Esophagus (tissue), 2 donors: Measurements from ENCODE around the gene PIGK. TPM values are rescaled to one million over a fixed set of nuclear protein-coding genes. Genes with fewer than 3 reads are reported as not detected.
"Not testable (repeated sequence)": the region's sequence is repeated elsewhere in the genome, so short reads cannot be mapped to it uniquely, and the experiment has no call there.

ENCODE experiments used
- H3K27ac ChIP-seq, 2 donors: one replicate each; pipeline ENCODE4 v1.5.1; 2013; ENCODE audit warnings: low read depth in 2 of 2, mild to moderate bottlenecking in 2 of 2, inconsistent platforms in 1 of 2, low read length in 1 of 2, moderate library complexity in 1 of 2
- H3K27me3 ChIP-seq, 2 donors: one replicate each; pipeline ENCODE4 v1.6.1; 2013; ENCODE audit warnings: low read length in 2 of 2, control low read depth in 1 of 2, mild to moderate bottlenecking in 1 of 2; ENCODE audit not compliant: insufficient read depth in 2 of 2, control insufficient read depth in 1 of 2
- H3K36me3 ChIP-seq, 2 donors: one replicate each; pipeline ENCODE4 v1.6.1; 2013; ENCODE audit warnings: low read length in 1 of 2; ENCODE audit not compliant: control insufficient read depth in 2 of 2, insufficient read depth in 2 of 2
- H3K4me1 ChIP-seq, 2 donors: one replicate each; pipeline ENCODE4 v1.6.1; 2013; ENCODE audit warnings: low read length in 1 of 2; ENCODE audit not compliant: control insufficient read depth in 2 of 2, insufficient read depth in 2 of 2
- H3K4me3 ChIP-seq, 2 donors: one replicate each; pipeline ENCODE4 v1.5.1; 2013; ENCODE audit warnings: low read length in 2 of 2, mild to moderate bottlenecking in 2 of 2, low read depth in 1 of 2, moderate library complexity in 1 of 2
- H3K9me3 ChIP-seq, 2 donors: one replicate each; pipeline ENCODE4 v1.6.1; 2013; ENCODE audit warnings: mild to moderate bottlenecking in 2 of 2, low read depth in 1 of 2, low read length in 1 of 2, moderate library complexity in 1 of 2; ENCODE audit not compliant: control insufficient read depth in 2 of 2, insufficient read depth in 1 of 2
- WGBS, 2 donors: extraction: QIAGEN DNeasy Blood & Tissue Kit; methylation state at CpG; one replicate each; pipeline ENCODE4 v1.1.7; 2013; 5-methylcytosine and 5-hydroxymethylcytosine counted together
- polyA plus RNA-seq, 2 donors: library from polyadenylated mRNA; stranded (reverse); fragments of 200-250 nt; gene quantifications; one replicate each; pipeline ENCODE4 v1.2.3, GENCODE V29; 2013
- donor health status: healthy with polysubstance abuse.
- donor health status: Bipolar disorder and iron deficiency.

Gene PIGK
- polyA plus RNA-seq, 2 donors: 2.5 to 5.8 TPM

- Histone ChIP-seq H3K27ac (no peak overlapping the region), H3K4me3 (no peak overlapping the region), H3K27me3 (no peaks in the 10 kb centered on the region), H3K4me1 (no peaks in the 10 kb centered on the region), H3K36me3 (no peaks in the 10 kb centered on the region), H3K9me3 (no peaks in the 10 kb centered on the region)
- WGBS, 2 donors: 94 to 96% methylated on average over 2 of the region's 2 CpGs
These were observed 18.4 kb downstream of the PIGK start for GRCh38 chr1:77200806-77201205.

DNA sequence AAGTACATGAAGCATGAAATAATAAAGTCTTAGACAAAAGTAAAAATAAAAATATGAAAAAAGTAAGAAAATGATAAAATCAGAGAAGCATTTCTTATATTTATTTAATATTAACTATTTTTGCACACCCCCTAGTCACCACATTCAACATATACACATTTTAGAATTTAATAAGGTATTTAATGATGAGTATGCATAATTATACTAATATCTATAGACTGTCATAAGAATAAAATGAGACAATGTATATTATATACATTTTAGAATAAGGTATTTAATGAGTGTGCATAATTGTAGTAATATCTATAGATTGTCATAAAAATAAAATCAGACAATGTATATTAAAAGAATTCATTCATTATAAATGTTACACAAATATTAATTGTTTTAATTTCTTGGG is 18.9 kb downstream of the PIGK start:
- Histone ChIP-seq H3K4me1 (no peaks in the 10 kb centered on the region), H3K27me3 (no peaks in the 10 kb centered on the region)

GRCh38 chr1:77197351-77197750 is 21.9 kb downstream of the PIGK start:
- no peak overlapping the region for H3K27ac ChIP-seq
- no peaks in the 10 kb centered on the region for H3K27me3 ChIP-seq
- no peaks in the 10 kb centered on the region for H3K9me3 ChIP-seq
- no peaks in the 10 kb centered on the region for H3K4me1 ChIP-seq
- peaks cover 0 to 5% of the 10 kb centered on the region in 2 donors for H3K36me3 ChIP-seq
- H3K4me3 ChIP-seq: no peak overlapping the region
- WGBS, 2 donors: 96 to 98% methylated on average over 3 of the region's 3 CpGs

More for the DNA sequence above, 18.9 kb downstream of the PIGK start:
- H3K9me3 ChIP-seq: no peaks in the 10 kb centered on the region
- H3K4me3 ChIP-seq: no peak overlapping the region
- no peaks in the 10 kb centered on the region for H3K36me3 ChIP-seq
- no peak overlapping the region for H3K27ac ChIP-seq

DNA sequence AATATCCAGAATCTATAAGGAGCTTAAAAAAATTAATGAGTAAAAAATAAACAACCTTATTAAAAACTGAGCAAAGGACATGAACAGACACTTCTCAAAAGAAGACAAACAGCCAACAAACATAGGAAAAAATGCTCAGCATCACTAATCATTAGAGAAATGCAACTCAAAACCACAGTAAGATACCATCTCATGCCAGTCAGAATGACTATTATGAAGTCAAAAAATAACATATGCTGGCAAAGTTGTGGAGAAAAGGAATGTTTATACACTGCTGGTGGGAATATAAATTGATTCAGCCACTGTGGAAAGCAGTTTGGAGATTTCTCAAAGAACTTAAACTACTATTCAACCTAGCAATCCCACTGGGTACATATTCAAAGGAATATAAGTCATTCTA is 25.3 kb downstream of the PIGK start:
- no peaks in the 10 kb centered on the region for H3K9me3 ChIP-seq
- no peak overlapping the region for H3K4me3 ChIP-seq
- no peak overlapping the region for H3K27ac ChIP-seq
- no peaks in the 10 kb centered on the region for H3K27me3 ChIP-seq
- peaks cover 0 to 5% of the 10 kb centered on the region in 2 donors for H3K36me3 ChIP-seq
- H3K4me1 ChIP-seq: no peaks in the 10 kb centered on the region

DNA sequence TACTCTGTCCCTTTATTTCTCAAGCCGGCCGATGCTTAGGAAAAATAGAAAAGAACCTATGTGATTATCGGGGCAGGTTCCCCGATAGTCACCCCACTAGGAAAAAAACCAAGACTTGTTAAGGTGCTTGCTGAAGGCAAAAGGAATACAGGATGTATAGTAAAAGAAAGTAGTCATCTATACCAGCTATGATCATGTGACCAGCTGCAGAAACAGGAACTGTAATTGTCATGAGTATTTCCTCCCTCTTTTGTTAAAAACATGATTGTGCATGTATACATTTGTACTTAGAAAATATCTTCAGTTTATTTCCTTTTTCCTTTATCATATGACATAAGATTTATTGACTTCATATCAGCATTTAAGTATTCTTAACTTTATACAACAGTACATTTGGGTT is 30.5 kb downstream of the PIGK start:
- H3K27ac ChIP-seq: no peak overlapping the region
- H3K4me1 ChIP-seq: no peaks in the 10 kb centered on the region
- 97 to 100% methylated on average over 4 of the region's 4 CpGs for WGBS, 2 donors
- no peaks in the 10 kb centered on the region for H3K27me3 ChIP-seq
- H3K4me3 ChIP-seq: no peak overlapping the region
- H3K9me3 ChIP-seq: no peaks in the 10 kb centered on the region
- no peaks in the 10 kb centered on the region for H3K36me3 ChIP-seq

GRCh38 chr1:77186907-77187306 is 32.3 kb downstream of the PIGK start:
- not testable (repeated sequence) for H3K27ac ChIP-seq, H3K9me3 ChIP-seq, H3K27me3 ChIP-seq, H3K4me3 ChIP-seq, H3K36me3 ChIP-seq, H3K4me1 ChIP-seq
- 95% methylated on average over 4 of the region's 4 CpGs for WGBS, 2 donors

DNA sequence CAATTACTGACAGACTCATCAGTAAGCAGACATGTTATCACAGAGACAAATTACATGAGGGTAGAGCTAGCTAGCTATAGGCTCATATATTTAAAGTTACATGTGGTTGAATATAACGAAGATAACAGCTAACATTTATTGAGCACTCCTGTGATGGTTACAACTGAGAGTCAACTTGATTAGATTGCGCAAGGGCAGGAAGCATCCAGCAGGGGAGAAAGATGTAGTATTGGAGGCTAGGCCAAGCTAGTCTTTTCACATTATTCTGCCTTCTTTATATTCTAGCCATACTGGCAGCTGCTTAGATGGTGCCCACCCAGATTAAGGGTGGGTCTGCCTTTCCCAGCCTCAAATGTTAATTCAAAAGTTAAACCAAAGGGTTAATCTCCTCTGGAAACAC is 37.1 kb downstream of the PIGK start:
- H3K27ac ChIP-seq: no peak overlapping the region
- H3K4me1 ChIP-seq: no peaks in the 10 kb centered on the region
- peaks cover 0 to 1% of the 10 kb centered on the region in 2 donors for H3K9me3 ChIP-seq
- no peaks in the 10 kb centered on the region for H3K36me3 ChIP-seq
- no peak overlapping the region for H3K4me3 ChIP-seq
- no peaks in the 10 kb centered on the region for H3K27me3 ChIP-seq
- WGBS, 2 donors: 97 to 98% methylated on average over 2 of the region's 2 CpGs

- no peaks in the 10 kb centered on the region for H3K36me3 ChIP-seq
- no peaks in the 10 kb centered on the region for H3K4me1 ChIP-seq
- 92 to 94% methylated on average over 1 of the region's 1 CpG for WGBS, 2 donors
- H3K27me3 ChIP-seq: no peaks in the 10 kb centered on the region
- H3K4me3 ChIP-seq: no peak overlapping the region
- peaks cover 0 to 3% of the 10 kb centered on the region in 2 donors for H3K9me3 ChIP-seq
- no peak overlapping the region for H3K27ac ChIP-seq
These were observed 39.6 kb downstream of the PIGK start for GRCh38 chr1:77179632-77180031.

- no peak overlapping the region for H3K27ac ChIP-seq
- H3K27me3 ChIP-seq: no peaks in the 10 kb centered on the region
- peaks cover 0 to 3% of the 10 kb centered on the region in 2 donors for H3K9me3 ChIP-seq
- H3K4me3 ChIP-seq: no peak overlapping the region
- WGBS, 2 donors: 92 to 95% methylated on average over 3 of the region's 3 CpGs
- H3K4me1 ChIP-seq: no peaks in the 10 kb centered on the region
- H3K36me3 ChIP-seq: no peaks in the 10 kb centered on the region
These were observed 43.9 kb downstream of the PIGK start for GRCh38 chr1:77175230-77175844.

DNA sequence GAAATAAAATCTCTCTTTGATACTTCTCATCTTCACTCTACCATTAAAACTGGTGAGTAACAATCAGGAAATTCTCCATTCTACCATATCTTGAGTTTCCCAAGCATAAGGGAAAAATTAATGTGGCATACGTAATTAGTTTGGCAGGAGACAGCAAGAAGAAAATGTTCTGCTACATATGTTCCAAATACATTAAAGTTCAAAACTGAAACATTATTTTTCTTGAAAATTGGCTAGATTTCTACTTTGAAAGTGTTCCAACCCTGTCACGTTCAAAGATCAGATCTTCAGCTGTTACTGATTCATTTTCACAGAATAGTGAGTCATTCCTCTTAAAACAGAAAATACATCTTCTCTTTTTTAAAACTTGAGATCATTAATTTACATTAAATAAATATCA is 48.5 kb downstream of the PIGK start:
- H3K27me3 ChIP-seq: no peaks in the 10 kb centered on the region
- H3K4me1 ChIP-seq: no peaks in the 10 kb centered on the region
- no peaks in the 10 kb centered on the region for H3K9me3 ChIP-seq
- WGBS, 2 donors: 34 to 50% methylated on average over 2 of the region's 2 CpGs
- no peak overlapping the region for H3K27ac ChIP-seq
- H3K4me3 ChIP-seq: no peak overlapping the region
- no peaks in the 10 kb centered on the region for H3K36me3 ChIP-seq
